ENCODE results near the gene CAMKMT. TPM values are rescaled to one million over a fixed set of nuclear protein-coding genes. Genes with fewer than 3 reads are reported as not detected.

Gene CAMKMT
- total RNA-seq, 4 donors from 2014 or later, result 2.9 to 18.8 (median 11.2) TPM

DNA sequence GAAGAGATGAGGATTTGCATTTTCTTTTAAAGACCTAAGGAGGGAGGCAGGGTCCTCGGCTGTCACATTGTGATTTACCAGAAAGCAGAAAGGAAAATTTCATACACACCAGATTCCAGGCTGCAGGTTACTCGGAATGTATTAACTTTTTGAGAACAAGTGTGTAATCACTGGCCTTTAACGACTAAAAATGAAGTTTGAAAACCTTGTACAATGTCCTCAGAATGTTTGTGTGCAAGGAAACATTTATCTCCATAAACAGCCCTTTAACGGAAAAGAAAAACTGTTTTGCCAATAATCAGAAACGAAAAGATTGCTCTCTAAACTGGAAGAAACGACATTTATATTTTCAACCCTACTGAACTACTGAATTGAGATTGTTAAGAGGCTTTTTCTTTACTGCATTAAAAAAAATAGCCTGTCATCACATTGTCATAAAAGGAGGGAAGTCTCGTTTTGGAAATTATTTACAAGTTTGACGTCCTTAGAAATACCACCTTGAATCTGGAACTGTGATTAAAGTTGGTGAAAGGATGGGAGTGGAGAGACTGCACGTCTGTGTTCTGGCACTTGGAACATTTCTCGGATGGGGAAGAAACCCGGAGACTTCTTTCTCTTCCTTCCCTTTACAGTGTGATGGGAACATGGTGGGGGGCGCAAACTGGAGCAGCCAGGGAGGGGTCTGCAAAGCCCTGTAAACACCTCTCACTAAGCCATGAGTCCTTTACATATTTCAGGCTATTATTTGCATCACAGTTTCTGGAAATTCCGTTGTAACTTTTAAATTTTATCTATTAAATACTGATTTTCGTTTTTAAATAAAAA is 445.7 kb downstream of the CAMKMT start:
- H3K4me1 ChIP-seq, result peaks cover 0 to 4% of the 10 kb centered on the region in 2 donors
- intact Hi-C loops (cut with DNase I; ENCODE audit: low total_unique reads), result no loop called here
- DNase-seq, result no peak
- H3K4me3 ChIP-seq, result no peak overlapping the region
- H3K27me3 ChIP-seq, result peaks cover 3 to 57% of the 10 kb centered on the region in 2 donors
- no peaks in the 10 kb centered on the region for H3K9me3 ChIP-seq
- TF ChIP-seq, protein P1, sequence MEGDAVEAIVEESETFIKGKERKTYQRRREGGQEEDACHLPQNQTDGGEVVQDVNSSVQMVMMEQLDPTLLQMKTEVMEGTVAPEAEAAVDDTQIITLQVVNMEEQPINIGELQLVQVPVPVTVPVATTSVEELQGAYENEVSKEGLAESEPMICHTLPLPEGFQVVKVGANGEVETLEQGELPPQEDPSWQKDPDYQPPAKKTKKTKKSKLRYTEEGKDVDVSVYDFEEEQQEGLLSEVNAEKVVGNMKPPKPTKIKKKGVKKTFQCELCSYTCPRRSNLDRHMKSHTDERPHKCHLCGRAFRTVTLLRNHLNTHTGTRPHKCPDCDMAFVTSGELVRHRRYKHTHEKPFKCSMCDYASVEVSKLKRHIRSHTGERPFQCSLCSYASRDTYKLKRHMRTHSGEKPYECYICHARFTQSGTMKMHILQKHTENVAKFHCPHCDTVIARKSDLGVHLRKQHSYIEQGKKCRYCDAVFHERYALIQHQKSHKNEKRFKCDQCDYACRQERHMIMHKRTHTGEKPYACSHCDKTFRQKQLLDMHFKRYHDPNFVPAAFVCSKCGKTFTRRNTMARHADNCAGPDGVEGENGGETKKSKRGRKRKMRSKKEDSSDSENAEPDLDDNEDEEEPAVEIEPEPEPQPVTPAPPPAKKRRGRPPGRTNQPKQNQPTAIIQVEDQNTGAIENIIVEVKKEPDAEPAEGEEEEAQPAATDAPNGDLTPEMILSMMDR (IDR thresholded peaks at IDR 0.05), result no peak
- no peak for TF ChIP-seq POLR2A (IDR thresholded peaks at IDR 0.05)
- no peak overlapping the region for H3K27ac ChIP-seq
- no peaks in the 10 kb centered on the region for H3K36me3 ChIP-seq

- no peak for DNase-seq
- no peaks in the 10 kb centered on the region for H3K36me3 ChIP-seq
- peaks cover 0 to 35% of the 10 kb centered on the region in 2 donors for H3K27me3 ChIP-seq
- H3K4me3 ChIP-seq, result no peak overlapping the region
- no peaks in the 10 kb centered on the region for H3K9me3 ChIP-seq
- no peak overlapping the region for H3K27ac ChIP-seq
- intact Hi-C loops (cut with DNase I; ENCODE audit: low total_unique reads), result no loop called here
- no peak for TF ChIP-seq POLR2A (IDR thresholded peaks at IDR 0.05)
- TF ChIP-seq, protein P1 (IDR thresholded peaks at IDR 0.05), result no peak
- H3K4me1 ChIP-seq, result no peaks in the 10 kb centered on the region
Observed at GRCh38 chr2:44810892-44811530, 449.3 kb downstream of the CAMKMT start.

DNA sequence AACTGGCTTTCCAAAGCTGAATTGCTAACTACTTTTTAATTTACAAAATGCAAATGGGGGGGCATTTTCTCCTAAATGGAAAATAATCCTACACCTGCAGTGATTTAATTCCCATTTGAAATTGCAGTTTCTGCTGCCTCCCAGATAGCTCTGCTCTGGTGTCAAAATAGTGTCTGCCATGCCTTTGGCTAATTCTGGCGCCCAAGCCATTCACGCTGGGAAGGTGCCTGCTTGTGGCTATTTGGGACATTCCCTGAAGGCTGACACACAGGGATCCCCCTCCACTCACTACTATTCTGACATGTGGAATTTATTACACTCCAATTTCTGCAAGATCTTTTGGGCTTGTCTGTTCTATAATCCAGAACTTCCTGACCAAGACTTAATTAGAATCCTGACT is 451.4 kb downstream of the CAMKMT start:
- Histone ChIP-seq H3K4me3 (no peak overlapping the region), H3K27ac (no peak overlapping the region), H3K27me3 (peaks cover 0 to 16% of the 10 kb centered on the region in 2 donors), H3K36me3 (no peaks in the 10 kb centered on the region), H3K4me1 (no peaks in the 10 kb centered on the region), H3K9me3 (no peaks in the 10 kb centered on the region)
- TF ChIP-seq POLR2A (IDR thresholded peaks at IDR 0.05), result no peak
- TF ChIP-seq, protein P1 (IDR thresholded peaks at IDR 0.05), result no peak
- intact Hi-C loops (cut with DNase I; ENCODE audit: low total_unique reads), result no loop called here
- DNase-seq, result no peak

GRCh38 chr2:44813658-44814057 is 451.9 kb downstream of the CAMKMT start:
- intact Hi-C loops (cut with DNase I; ENCODE audit: low total_unique reads), result no loop called here
- DNase-seq, result no peak
- no peak overlapping the region for H3K27ac ChIP-seq
- H3K4me3 ChIP-seq, result no peak overlapping the region
- peaks cover 0 to 11% of the 10 kb centered on the region in 2 donors for H3K27me3 ChIP-seq
- no peaks in the 10 kb centered on the region for H3K9me3 ChIP-seq
- no peaks in the 10 kb centered on the region for H3K36me3 ChIP-seq
- no peak for TF ChIP-seq POLR2A (IDR thresholded peaks at IDR 0.05)
- TF ChIP-seq, protein P1 (IDR thresholded peaks at IDR 0.05), result no peak
- H3K4me1 ChIP-seq, result no peaks in the 10 kb centered on the region

- TF ChIP-seq POLR2A (IDR thresholded peaks at IDR 0.05), result no peak
- TF ChIP-seq, protein P1 (IDR thresholded peaks at IDR 0.05), result no peak
- Histone ChIP-seq H3K27me3 (peaks cover 0 to 1% of the 10 kb centered on the region in 2 donors), H3K9me3 (no peaks in the 10 kb centered on the region), H3K36me3 (no peaks in the 10 kb centered on the region), H3K27ac (no peak overlapping the region), H3K4me1 (no peaks in the 10 kb centered on the region), H3K4me3 (no peak overlapping the region)
- DNase-seq, result no peak
- intact Hi-C loops (cut with DNase I; ENCODE audit: low total_unique reads), result no loop called here
Observed at GRCh38 chr2:44817256-44817655, 455.5 kb downstream of the CAMKMT start.
